T-helper 1 cell treated with Interleukin-12 subunit alpha and Interleukin-12 subunit beta and Interleukin-4 antibody, amounts not matched to agents 30 ng/mL and 1 ng/mL, for 36 hours (primary cell): ENCODE measurements around the gene CAAP1. TPM values are rescaled to one million over a fixed set of nuclear protein-coding genes. Genes with fewer than 3 reads are reported as not detected.
"Not testable (repeated sequence)": the region's sequence is repeated elsewhere in the genome, so short reads cannot be mapped to it uniquely, and the experiment has no call there.

Experiments used
- intact Hi-C: fragments of 100-400 bp; cut with micrococcal nuclease; formaldehyde crosslinking; loops from one replicate; pipeline ENCODE4 v1.15.1; 2024
- total RNA-seq: library from RNA; stranded (reverse); gene quantifications from 2 replicates; pipeline ENCODE4 v1.2.3, GENCODE V29; 2022

Gene CAAP1
- total RNA-seq, 1 donor from 2014 or later, result 19.7 TPM

GRCh38 chr9:26856413-26857032 lies 36.1 kb downstream of the CAAP1 start:
- intact Hi-C loops, result loop anchor here (2.0 kb wide), 1 partner anchor 112 kb away; no protein-coding TSS in a partner anchor

DNA sequence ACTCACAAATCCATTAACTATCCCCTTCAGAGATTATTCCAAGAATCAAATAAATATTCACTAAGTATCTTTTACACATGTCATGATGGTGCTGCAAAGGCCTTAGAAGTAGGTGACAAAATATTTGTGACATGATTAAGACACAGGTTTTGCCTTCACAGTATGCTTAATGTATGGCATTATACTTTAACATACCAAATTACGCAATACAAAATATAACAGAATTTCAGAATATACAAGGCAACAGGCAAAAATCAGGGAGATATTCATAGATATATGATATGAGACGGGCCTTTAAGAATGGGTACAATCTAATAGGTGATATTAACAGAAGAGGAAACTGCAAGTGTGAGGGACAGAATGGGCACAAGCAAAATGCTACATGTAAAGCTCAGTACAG lies 41.6 kb downstream of the CAAP1 start:
- intact Hi-C loops, result no loop called here

- intact Hi-C loops, result no loop called here
Measured at GRCh38 chr9:26833792-26834191, 58.8 kb downstream of the CAAP1 start.

- intact Hi-C loops, result not testable (repeated sequence)
Measured at GRCh38 chr9:26828391-26828955, 64.1 kb downstream of the CAAP1 start.

GRCh38 chr9:26814799-26815198 lies 77.8 kb downstream of the CAAP1 start:
- intact Hi-C loops, result no loop called here

GRCh38 chr9:26813247-26813646 lies 79.4 kb downstream of the CAAP1 start:
- intact Hi-C loops, result no loop called here

DNA sequence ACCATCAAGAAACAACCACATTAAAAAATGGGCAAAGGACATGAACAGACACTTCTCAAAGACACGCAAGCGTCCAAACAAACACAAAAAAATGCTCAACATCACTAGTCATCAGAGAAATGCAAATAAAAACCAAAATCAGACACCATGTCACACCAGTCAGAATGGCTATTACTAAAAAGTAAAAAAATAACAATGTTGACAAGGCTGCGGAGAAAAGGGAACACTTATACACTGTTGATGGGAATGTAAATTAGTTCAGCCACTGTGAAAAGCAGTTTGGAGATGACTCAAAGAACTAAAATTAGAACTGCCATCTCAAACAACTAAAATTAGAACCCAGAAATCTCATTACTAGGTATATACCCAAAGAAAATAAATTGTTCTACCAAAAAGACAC lies 80.4 kb downstream of the CAAP1 start:
- intact Hi-C loops, result no loop called here

DNA sequence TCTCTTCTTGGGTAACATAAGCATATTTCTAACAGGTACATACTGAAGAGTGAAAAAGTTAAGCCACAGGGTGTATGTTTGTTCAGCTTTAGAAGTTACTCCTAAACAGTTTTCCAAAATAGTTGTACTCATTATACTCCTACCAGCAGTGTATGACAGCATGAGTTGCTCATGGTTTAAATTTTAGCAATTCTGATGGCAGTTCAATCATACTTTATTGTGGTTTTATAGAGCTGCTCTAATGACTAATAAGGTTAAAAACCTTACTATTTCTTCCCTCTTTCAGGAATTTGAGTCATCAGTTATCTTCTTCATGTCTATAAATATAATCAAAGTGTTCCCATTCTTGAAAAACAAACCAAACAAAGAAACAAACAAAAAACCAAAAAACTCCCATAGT lies 81.5 kb downstream of the CAAP1 start:
- intact Hi-C loops, result no loop called here

GRCh38 chr9:26809795-26810194 lies 82.8 kb downstream of the CAAP1 start:
- intact Hi-C loops, result no loop called here

GRCh38 chr9:26807161-26807560 lies 85.4 kb downstream of the CAAP1 start:
- intact Hi-C loops, result no loop called here

DNA sequence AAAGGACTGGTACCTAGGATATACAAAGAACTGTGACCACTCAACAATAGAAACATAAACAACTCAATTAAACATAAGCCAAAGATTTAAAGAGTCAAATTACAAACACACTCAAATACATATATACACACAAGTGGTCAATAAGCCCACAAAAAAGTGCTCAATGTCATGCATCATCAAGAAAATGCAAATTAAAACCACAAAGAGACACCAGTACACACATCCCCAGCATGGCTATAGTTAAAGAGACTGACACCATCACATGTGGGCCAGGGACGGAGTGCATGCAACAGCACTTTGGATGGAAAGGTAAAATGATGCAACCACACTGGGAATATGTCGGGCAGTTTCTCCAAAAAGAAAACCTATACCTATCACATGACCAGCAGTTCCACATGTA lies 89.7 kb downstream of the CAAP1 start:
- intact Hi-C loops, result no loop called here

GRCh38 chr9:26801772-26802171 lies 90.8 kb downstream of the CAAP1 start:
- intact Hi-C loops, result no loop called here

DNA sequence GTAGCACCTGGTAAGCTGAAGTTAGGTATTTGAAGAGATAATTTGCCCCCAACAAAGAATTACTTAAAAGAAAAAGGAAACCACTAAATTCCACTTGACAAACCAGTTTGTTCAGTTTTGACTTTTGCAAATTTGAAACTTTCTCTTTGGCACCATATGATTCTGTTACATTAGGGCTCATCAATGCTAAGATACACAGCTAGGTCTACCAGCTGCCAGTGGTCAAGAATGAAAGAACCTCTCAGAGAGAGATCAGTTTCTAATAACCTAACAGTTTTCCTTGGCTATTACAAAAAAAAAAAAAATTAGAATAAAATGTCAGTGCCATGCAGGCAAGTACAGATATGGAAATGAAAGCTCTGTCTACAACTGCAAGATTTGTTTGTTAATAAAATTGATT lies 92.3 kb downstream of the CAAP1 start:
- intact Hi-C loops, result no loop called here

DNA sequence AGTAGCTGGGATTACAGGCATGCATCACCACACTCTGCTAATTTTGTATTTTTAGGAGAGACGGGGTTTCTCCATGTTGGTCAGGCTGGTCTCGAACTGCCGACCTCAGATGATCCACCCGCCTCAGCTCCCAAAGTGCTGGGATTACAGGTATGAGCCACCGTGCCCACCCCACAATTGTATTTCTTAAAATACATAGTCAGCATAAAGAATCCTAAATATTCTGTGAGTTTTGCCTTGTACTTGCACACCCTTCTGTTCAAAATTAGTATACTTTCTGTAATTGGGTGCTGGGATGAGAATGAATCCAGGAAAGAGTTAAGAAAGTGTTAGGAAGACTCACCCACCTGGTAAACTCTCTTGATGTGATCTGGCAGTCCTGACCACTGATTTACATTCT lies 101.3 kb downstream of the CAAP1 start:
- intact Hi-C loops, result no loop called here

Other genes starting within 250 kb of the CAAP1 start
- 36.6 and 41.5 TPM in 2 replicates for gene PLAA, start 54.4 kb upstream of the CAAP1 start, total RNA-seq
- 7.5 and 8.6 TPM in 2 replicates for gene IFT74, start 63.6 kb upstream of the CAAP1 start, total RNA-seq
- not detected in 2 replicates for gene LRRC19, start 112.9 kb upstream of the CAAP1 start, total RNA-seq
- gene TEK, start 216.4 kb upstream of the CAAP1 start, total RNA-seq, result not detected in 2 replicates